ENCODE data around the gene IER2.
"Not testable (repeated sequence)": the region's sequence is repeated elsewhere in the genome, so short reads cannot be mapped to it uniquely, and the experiment has no call there.

IER2 gene

GRCh38 chr19:13181747-13182388 is 31.7 kb downstream of the IER2 start:
- no peak for TF ChIP-seq CTCF (IDR thresholded peaks at IDR 0.05; ENCODE audit: low read length, missing control alignments)
- peak; percentile 69 for DNase-seq (ENCODE audit: low read depth)
- no peak overlapping the region for H3K4me3 ChIP-seq (replicated peaks; ENCODE audit: low read depth, low read length)

GRCh38 chr19:13184926-13185325 is 34.7 kb downstream of the IER2 start:
- not testable (repeated sequence) for H3K4me3 ChIP-seq (replicated peaks; ENCODE audit: low read depth, low read length); DNase-seq (ENCODE audit: low read depth)

GRCh38 chr19:13185763-13186657 is 35.8 kb downstream of the IER2 start:
- H3K4me3 ChIP-seq (replicated peaks; ENCODE audit: low read depth, low read length); DNase-seq (ENCODE audit: low read depth): not testable (repeated sequence)

GRCh38 chr19:13186688-13187087 is 36.5 kb downstream of the IER2 start:
- H3K4me3 ChIP-seq (replicated peaks; ENCODE audit: low read depth, low read length); DNase-seq (ENCODE audit: low read depth): not testable (repeated sequence)

- no peak for DNase-seq (ENCODE audit: low read depth)
- no peak overlapping the region for H3K4me3 ChIP-seq (replicated peaks; ENCODE audit: low read depth, low read length)
- no peak for TF ChIP-seq CTCF (IDR thresholded peaks at IDR 0.05; ENCODE audit: low read length, missing control alignments)
These were observed 37.2 kb downstream of the IER2 start for GRCh38 chr19:13187419-13187818.

GRCh38 chr19:13189600-13189999 is 39.4 kb downstream of the IER2 start:
- DNase-seq (ENCODE audit: low read depth): no peak
- no peak overlapping the region for H3K4me3 ChIP-seq (replicated peaks; ENCODE audit: low read depth, low read length)
- no peak for TF ChIP-seq CTCF (IDR thresholded peaks at IDR 0.05; ENCODE audit: low read length, missing control alignments)

- no peak overlapping the region for H3K4me3 ChIP-seq (replicated peaks; ENCODE audit: low read depth, low read length)
- DNase-seq (ENCODE audit: low read depth): no peak
- TF ChIP-seq CTCF (IDR thresholded peaks at IDR 0.05; ENCODE audit: low read length, missing control alignments): no peak
These were observed 40.8 kb downstream of the IER2 start for GRCh38 chr19:13190781-13191540.

- no peak overlapping the region for H3K4me3 ChIP-seq (replicated peaks; ENCODE audit: low read depth, low read length)
- no peak for TF ChIP-seq CTCF (IDR thresholded peaks at IDR 0.05; ENCODE audit: low read length, missing control alignments)
- no peak for DNase-seq (ENCODE audit: low read depth)
These were observed 45.5 kb downstream of the IER2 start for GRCh38 chr19:13195678-13196077.
